HCEC 1CT (cell line): ENCODE results near the gene BSDC1.
"Not testable (repeated sequence)": the region's sequence is repeated elsewhere in the genome, so short reads cannot be mapped to it uniquely, and the experiment has no call there.

ENCODE experiments used
- DNase-seq: peaks from one replicate; pipeline ENCODE4 v3.0.0-alpha.2; 2017

Gene BSDC1, protein sequence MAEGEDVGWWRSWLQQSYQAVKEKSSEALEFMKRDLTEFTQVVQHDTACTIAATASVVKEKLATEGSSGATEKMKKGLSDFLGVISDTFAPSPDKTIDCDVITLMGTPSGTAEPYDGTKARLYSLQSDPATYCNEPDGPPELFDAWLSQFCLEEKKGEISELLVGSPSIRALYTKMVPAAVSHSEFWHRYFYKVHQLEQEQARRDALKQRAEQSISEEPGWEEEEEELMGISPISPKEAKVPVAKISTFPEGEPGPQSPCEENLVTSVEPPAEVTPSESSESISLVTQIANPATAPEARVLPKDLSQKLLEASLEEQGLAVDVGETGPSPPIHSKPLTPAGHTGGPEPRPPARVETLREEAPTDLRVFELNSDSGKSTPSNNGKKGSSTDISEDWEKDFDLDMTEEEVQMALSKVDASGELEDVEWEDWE

DNA sequence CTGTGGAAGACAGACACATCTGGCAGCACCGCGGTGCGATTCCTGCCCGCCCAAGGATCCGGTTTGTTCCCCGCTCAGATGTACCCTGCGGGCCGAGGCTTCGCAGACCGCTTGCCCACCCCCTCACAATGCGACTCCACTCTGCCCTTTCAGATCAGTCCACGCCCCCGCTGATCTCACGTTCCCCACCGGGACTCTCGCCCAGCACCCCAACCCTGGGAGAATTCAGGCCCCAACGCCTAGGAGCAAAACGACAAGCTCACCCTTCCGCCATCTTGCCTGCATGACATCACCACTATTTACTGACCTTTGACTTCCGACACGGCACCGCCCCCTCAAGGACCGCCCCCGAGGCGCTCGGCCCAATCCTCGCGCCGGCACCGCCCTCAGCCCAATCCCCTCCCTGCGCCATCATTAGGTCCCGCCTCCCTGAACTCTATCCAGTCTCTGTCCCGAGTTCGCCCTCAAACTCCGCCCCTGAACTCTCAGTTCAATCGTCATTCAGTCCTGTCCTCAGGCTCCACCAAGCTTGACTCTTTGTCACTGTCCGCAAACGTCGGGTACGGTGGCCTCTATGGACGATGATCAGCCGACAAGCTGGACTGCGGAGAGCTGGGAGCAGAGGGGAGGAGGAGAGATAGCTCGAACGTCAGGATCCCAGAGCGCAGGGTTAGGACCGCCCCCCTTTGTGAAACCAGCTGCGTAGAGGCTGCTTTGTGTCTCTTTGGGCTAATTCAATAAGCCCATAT, at the start of gene BSDC1:
Gene BSDC1 (minus strand): TSS at position 301 of the 749 bp plus-strand sequence. CDS start 27 bp downstream, at position 274.
- DNase-seq: peak; percentile 97

DNA sequence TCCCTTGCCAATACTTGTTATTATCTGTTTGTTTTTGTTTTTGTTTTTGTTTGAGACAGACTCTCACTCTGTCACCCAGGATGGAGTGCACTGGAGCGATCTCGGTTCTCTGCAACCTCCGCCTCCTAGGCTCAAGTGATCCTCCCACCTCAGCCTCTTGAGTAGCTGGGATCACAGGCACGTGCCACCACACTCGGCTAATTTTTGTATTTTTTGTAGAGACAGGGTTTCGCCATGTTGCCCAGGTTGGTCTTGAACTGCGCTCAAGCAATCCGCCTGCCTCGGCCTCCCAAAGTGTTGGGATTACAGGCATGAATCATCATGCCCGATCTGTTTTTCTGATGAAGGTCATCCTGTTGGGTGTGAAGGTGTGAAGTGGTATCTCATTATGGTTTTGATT, 47.2 kb upstream of the BSDC1 start:
- DNase-seq: not testable (repeated sequence)

DNA sequence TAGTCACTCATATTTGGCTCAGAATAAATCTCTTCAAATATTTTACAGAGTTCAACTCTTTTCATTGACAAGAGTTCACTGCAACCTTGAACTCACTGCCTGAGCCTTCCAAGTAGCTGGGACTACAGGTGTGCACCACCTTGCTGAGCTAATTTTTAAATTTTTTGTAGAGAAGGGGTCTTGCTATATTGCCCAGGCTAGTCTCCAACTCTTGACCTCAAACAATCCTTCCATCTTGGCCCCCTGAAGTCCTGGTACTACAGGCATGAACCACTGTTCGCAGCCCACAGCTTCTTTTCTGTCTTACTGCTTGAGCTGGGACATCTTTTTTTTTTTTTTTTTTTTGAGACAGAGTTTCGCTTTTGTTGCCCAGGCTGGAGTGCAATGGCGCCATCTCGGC, 44.5 kb upstream of the BSDC1 start:
- not testable (repeated sequence) for DNase-seq

DNA sequence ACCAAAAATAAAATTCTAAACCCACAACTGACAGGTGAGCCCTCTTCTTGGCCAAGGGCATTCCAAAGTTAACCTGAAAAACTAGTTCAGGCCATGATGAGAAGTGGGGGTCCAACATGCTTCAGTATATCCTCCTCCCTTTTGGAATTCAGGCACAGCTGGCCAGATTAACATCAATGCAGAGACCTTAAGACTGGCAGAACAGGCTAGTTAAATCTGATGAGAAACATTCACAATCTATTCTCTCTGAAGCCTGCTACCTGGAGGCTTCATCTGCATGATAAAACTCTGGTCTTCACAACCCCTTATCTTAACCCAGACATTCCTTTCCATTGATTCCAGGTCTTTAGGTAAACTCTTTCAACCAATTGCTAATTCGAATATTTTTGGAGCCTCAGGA, 43.9 kb upstream of the BSDC1 start:
- no peak for DNase-seq

DNA sequence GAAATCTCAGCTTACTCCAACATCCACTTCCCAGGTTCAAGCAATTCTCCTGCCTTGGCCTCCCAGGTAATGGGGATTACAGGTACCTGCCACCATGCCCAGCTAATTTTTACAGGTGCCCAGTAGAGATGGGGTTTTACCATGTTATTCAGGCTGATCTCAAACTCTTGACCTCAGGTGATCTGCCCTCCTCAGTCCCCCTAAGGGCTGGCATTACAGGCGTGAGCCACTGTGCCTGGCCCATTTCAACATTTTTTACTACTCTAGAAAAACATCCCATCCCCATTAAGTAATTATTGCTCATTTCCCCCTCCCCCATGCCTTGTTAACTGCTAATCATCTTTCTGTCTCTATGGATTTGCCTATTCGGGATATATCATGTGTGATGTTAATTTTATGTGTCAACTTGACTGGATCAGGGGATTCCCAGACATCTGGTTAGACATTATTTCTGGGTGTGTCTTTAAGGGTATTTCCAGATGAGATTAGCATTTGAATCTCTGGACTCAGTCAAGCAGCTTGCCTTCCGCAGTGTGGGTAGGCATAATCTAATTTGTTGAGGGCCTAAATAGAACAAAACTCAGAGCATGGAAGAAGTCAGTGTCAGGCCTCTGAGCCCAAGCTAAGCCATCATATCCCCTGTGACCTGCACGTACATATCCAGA, 37.6 kb upstream of the BSDC1 start:
- no peak for DNase-seq

DNA sequence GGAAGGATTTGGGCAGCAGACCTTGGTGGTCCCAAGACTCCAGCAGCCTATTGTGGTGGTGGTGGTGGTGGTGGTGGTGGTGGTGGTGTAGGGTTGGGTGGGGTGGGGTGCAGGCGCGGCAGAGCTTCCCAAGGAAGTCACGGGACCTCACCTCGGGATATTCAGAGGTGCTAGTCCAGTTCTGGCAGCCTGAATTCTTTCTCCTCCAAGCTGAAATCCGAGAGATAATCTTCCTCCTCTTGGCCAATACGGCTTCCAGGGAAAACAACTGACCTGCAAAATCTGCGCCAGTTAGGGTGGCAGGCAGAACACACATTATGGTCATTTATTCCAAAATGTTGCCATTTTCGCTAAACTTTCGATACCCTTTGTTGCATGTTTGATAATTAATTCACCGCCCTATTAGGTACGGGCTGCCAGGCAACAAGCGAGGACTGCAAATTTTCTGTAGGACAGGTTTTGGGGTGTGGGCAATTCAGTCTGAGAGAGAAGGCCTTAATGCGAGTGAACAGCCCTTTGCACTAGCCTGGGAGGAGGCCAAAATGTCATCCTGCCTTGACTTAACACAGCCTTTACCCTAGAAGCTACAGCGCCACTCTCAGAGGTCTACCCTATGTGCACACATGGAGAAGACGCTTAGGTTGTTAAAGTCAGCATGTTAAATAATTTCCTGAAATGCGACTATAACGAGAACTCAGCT, 33.2 kb upstream of the BSDC1 start:
- no peak for DNase-seq

DNA sequence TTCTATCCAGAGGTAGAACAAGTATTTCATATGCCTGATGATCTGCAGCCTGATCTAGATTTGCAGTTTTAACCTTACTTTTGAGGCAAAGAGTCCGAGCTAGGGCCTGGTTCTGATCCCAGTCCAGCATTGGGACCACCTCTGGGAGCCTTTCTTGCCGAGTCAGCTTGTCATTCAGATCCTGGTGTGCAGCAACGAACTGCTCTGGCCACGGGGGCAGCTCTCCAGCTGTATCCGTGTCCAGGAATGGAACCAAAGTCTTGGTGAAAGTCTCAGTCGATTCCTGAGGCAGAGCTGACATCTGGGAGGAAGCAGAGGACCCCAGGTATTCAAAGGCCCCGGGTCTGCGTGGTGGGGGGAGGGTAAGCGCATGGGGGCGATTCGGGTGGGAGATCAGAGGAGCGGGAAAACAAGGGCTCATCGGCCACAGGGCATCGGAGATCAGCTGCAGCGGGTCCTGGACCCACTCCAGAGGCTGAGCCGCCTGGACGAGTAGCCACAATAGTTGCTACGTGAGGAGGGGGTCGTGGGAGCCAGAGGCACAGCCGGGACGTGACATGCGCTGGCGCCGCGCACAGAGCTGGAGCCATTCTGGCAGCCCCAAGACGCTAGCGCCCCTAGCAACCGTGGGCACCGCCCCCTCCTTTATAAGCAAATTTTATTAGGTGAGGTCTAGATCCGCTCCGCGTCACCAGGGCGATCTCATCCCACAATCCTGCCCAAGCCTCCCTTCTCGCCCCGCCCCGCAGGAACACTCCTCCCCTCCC, 32.4 kb upstream of the BSDC1 start:
- DNase-seq: no peak

DNA sequence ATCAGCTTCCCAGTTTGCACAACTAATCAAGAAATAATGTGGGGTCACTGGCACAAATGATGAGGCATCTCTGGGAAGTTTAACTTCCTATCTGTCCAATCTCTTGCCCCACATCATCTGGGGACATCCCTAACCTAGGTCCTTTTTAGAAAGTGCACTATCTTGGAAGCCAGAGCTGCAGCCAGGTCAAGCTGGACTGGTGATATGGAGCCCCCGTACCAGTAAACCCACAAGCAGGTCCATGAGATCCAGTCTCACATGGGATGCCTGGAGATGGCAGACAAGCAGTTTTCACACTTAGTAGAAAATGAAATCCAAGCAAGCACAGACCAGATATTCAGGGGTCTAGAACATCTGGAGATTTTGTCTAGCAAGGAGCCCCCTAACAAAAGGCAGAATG, 27.5 kb upstream of the BSDC1 start:
- no peak for DNase-seq

DNA sequence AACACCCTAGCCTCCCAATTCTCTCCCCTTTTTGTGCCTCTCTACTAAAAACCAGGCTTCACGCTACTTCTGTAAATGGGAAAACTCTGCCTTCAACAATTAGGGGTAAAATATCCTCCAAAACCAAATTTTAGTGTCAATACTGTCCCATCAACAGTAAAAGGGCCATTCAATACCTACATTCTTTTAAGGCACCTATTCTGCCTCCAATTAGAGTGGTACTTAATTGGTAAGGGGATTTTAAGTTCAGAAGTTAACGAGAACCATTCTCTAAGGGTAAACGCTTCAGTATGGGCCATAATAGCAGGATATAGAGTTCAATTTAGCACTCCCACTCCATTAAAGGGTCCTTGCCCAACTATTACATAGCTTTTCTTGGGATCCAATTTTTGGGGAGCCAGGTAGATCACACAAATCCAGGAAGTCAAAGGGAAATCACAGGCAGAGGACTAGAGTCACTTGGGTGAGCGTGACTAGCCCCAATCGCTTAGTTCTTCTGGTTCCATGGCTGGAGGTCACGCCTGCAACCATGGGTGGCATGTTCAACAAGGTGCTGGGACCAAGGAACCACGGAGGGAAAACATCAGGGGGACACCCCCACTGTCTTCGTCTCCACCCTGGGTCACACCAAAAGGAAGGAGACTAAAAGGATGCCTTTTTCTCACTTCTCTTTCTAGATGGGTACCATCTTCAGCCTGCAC, 20.1 kb upstream of the BSDC1 start:
- DNase-seq: no peak

DNA sequence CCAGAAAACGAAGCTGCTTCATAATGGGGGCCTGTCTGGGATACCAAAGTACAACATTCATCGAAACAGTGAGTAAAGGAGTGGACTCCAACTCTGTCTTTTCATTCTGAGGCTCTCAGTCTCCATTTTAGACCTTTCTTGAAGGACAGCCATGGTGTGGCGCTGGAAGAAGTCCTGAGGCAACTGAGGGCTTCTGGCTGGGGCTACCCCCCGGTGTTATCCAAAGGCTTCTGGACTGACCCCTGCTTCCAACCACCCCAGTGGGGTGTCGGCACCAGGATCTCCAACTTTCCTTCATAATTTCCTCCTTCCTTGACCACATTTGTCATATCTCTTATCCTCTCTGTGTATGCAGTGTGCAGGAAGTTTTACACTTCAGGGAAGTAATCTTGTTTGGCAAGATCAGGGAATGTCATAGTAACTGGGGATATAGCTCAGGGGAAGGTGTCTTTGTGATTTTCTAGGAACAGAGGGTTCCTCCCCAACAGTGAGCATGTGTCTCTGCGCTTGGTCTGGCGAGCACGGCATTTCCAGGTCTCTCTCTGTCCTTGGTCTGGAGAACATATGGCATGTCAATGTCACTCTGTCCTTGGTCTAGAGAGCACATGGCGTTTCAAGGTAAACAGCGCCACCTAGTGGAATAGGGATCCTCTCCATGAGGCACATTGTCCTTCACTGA, 19.4 kb upstream of the BSDC1 start:
- DNase-seq: peak; percentile 65

DNA sequence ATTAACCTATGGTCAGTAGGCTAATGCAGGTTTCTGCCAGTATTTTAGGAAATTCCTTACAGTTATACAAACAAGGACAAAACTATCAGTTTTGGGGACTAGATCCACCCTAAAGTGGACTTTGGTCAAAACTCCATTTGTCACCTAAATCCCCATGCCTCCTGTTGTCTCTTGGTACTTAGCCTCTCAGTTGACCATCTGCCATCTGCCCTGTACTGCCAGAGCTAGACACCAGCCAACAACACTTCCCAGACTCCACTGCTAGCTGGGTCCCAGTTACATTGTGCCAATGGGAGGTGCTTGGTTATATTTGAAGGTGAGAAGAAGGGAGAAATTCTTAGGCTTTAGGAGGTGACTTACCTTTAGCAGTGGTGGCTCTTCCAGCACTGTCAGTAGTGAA, 17.0 kb upstream of the BSDC1 start:
- no peak for DNase-seq

DNA sequence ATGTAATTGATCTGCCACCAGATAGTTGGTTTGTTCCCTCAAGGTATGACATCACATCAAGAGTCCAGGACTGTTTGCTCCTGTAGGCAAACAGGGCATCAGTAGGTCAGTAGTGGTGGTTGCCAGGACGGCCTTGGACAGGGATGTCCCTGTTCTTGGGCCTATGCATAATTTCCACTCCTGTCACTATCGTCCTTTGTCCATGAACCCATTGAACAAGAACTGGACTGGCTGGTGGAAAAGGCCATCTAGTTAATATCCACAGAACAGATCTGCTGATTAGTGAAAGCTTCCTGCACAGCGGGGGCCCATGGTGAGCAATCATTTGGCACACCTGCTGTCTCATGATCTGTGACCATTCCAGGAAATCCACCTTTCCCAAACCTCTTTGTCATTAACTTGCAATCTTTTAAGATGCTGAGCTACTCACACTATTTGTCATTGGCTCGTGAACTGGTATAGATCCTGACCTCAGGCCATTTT, 12.4 kb upstream of the BSDC1 start:
- no peak for DNase-seq

DNA sequence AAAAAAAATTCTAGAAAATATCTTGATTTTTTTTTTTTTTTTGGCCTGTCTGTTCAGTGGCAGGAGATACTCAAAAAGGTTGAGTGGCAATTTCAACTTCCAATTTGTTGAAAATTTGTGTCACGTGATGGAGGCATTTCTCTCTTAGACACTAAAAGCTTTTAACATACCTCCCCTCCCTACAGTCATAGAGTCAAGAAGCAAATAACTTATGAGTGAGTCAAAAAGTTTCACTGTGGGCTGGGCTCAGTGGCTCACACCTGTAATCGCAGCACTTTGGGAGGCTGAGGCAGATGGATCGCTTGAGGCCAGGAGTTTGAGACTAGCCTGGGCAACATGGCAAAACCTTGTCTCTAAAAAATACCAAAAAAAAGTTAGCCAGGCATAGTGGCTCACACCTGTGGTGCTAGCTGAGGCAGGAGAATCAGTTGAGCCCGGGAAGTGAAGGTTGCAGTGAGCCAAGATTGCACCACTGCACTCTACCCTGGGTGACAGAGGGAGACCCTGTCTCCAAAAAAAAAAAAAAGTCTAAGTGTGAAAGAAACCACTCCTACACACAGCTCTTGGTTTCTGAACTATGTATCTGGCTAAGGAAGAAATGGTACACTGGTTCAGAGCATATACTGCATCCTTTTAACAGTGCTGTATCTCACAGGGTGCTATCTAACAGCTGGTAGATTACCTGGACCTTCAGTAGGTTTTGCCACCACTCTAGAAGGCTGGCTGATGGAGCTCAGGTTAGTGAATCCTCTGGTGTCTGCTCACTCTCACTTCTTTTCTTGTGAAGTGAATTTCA, 11.6 kb upstream of the BSDC1 start:
- no peak for DNase-seq

DNA sequence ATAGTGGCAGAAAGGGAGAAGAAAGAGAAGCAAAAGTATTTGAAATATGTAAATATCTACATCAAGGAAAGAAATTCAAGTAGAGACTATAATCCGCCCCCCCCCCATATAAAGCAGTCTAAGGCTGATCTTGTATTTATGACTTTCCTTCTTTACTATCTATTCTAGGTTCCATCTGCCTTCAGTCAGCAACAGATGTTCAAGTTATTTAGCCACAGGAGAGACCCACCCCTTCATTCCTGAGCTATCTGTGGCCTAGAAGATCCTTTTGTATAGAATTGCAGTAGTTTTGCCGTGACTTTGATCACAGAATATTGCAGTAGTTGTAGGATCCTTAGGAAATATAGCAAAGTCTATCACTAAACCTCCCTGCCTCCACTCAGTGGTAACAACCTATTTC, 10.7 kb upstream of the BSDC1 start:
- DNase-seq: no peak

DNA sequence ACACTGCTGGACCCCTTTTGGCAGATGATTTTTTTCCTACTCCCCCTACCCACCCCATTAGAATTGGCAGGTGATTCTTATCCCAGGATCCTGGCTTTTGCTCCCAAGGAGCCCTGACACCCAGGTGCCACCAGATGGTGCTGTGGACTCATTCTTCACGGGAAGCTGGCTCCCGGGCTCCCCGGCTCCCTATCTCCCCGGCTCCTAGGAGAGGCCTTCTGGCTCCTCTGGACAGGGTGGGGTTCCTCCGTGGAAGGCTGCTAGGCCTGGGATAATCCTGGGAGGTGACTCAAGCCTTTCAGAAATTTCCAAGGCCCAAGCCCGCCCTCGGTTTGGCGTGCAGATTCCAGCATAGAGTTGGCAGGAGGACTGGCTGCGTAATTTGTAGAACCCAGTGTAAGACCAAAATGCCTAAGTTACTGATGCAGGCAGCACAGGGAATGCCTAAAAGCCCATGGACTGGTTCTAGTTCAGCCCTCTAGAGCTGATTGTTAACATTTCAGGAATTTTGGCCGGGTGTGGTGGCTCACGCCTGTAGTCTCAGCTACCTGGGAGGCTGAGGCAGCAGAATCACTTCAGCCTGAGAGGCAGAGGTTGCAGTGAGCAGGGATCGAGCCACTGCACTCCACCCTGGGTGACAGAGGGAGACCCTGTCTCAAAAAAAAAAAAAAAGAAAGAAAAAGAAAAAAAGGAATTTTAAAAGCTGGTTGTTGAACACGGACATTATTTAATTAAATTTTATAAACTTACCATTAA, 6.8 kb upstream of the BSDC1 start:
- DNase-seq: peak; percentile 87

DNA sequence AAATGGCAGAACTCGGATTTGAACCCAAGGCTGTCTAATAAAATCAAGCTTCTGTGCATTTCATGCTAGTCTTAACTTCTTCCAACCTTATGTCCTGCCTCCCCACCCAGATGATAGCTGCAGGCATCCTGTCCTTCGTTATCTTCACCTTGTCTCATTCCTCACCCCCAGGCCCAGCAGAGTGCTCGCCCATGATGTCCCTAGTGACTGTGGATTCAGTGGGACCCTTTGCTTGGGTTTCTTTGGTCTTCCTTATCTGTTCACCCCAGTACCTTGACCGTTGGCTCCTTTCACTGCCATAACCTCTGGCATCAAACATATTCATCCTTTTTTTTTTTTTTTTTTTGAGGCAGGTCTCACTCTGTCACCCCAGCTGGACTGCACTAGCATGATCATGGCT, 5.6 kb upstream of the BSDC1 start:
- no peak for DNase-seq

DNA sequence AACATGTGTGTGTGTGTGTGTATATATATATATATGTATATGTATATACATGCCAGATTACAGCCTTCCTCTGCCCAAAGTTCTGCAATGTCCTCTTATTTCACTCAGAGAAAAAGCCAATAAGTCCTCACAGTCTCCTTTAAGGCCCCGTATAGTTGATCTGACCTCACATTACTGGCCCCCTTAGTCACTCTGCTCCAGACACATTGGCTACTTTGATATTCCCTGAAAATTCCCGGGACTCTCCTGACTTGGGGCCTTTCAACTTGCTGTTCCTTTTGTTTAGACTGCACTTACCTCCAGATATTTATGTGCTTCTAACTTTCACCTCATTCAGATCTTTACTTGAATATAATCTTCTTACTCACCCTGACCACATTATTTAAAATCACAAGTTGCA, 4.2 kb upstream of the BSDC1 start:
- peak; percentile 58 for DNase-seq

DNA sequence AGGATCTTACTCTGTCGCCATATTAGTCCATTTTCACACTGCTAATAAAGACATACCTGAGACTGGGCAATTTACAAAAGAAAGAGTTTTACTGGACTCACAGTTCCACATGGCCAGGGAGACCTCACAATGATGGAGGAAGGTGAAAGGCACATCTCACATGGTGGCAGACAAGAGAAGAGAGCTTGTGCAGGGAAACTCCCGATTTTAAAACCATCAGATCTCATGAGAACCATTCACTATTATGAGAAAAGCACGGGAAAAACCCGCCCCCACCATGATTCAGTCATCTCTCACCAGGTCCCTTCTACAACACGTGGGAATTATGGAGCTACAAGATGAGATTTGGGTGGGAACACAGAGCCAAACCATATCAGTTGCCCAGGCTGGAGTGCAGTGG, 2.3 kb upstream of the BSDC1 start:
- not testable (repeated sequence) for DNase-seq

DNA sequence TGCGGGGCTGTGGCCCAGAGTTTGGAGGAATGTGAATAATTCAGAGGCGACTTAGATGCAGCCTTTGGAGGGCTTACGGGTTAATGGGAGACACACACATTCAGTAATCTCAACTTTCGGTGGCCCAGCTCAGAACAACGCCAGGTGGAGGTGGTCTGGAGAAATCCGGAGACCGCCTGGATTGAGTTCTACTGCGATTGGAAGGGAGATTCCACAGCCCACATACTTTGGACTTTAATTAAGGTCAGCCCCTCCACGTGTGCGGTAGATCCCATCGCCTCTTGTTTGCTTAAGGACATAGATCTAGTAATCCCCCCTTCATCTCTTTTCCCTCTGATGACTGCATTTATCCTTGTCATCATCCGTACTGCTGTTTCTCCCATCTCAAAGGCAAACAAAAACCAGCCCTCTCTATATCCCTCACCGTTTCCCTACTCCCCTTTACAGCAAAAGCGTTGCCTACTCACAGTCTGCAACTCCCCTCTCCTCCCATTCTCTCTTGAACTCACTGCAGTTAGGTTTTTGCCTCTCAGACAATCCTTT, 720 bp upstream of the BSDC1 start:
- peak; percentile 6 for DNase-seq
